Esophagus muscularis mucosa (tissue), 3 donors: ENCODE measurements around the gene TGFB1.

Source experiments
- CTCF ChIP-seq, 3 experiments: fragments of 200-600 bp in 2 of 3; fragments of 450-650 bp in 1 of 3; sonication (generic) in 2 of 3; IDR thresholded peaks; one replicate each; pipeline ENCODE4 v1.5.1; 2017 to 2019; ENCODE audit warnings: antibody characterized with exemption in 3 of 3, mild to moderate bottlenecking in 2 of 3, moderate library complexity in 1 of 3
- POLR2A ChIP-seq: fragments of 450-650 bp; IDR thresholded peaks from one replicate; pipeline ENCODE4 v1.6.1; 2017; ENCODE audit warnings: antibody characterized with exemption, moderate library complexity, mild to moderate bottlenecking, low read depth

DNA sequence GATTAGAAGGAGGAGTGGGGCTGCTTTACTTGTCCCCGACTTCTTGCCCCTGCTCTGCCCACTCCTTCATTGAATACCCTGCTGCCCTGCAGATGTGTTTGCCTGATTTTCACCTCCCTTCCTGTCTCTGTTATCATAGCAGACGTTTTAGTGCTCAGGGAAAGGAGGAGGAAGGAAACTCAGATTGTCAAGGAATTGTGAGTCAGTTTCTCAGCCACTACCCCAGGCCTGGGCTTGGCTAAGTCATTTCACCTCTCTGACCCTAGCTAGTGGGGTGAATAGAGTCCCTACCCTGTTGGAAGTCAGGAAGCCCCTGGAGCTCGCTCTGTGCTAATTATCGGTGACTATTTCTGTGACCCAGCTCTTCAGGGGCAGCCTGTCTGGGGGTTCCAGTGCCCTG, 47.8 kb upstream of the TGFB1 start:
- TF ChIP-seq CTCF (IDR thresholded peaks at IDR 0.05) (no peak), POLR2A (no peak)
